Esophagus muscularis mucosa (tissue), 4 donors: Measurements from ENCODE around the gene NFATC2IP.

Source experiments
- EP300 ChIP-seq: sonication (generic); formaldehyde crosslinking; IDR thresholded peaks from one replicate; pipeline ENCODE4 v1.6.1; 2017; ENCODE audit warnings: antibody characterized with exemption
- POLR2A ChIP-seq: fragments of 450-650 bp; IDR thresholded peaks from one replicate; pipeline ENCODE4 v1.6.1; 2017; ENCODE audit warnings: antibody characterized with exemption, moderate library complexity, mild to moderate bottlenecking, low read depth
- TF ChIP-seq, protein P1 (sequence below), 3 experiments: fragments of 200-600 bp in 2 of 3; fragments of 450-650 bp in 1 of 3; sonication (generic) in 2 of 3; IDR thresholded peaks; one replicate each; pipeline ENCODE4 v1.5.1; 2017 to 2019; ENCODE audit warnings: antibody characterized with exemption in 3 of 3, mild to moderate bottlenecking in 2 of 3, moderate library complexity in 1 of 3

DNA sequence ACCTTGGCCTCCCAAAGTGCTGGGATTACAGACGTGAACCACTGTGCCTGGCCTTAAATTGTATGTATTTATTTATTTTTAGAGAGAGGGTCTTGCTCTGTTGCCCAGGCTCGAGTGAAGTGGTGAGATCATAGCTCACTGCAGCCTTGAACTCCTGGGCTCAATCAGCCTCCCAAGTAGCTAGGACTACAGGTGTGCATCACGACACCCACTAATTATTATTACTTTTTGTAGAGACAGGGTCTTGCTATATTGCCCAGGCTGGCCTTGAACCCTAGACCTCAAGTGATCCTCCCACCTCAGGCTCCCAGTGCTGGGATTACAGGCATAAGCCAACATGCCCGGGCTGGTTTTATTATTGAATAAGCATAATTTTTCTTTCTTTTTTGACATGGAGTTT lies 4.1 kb upstream of the NFATC2IP start:
- TF ChIP-seq, protein P1, sequence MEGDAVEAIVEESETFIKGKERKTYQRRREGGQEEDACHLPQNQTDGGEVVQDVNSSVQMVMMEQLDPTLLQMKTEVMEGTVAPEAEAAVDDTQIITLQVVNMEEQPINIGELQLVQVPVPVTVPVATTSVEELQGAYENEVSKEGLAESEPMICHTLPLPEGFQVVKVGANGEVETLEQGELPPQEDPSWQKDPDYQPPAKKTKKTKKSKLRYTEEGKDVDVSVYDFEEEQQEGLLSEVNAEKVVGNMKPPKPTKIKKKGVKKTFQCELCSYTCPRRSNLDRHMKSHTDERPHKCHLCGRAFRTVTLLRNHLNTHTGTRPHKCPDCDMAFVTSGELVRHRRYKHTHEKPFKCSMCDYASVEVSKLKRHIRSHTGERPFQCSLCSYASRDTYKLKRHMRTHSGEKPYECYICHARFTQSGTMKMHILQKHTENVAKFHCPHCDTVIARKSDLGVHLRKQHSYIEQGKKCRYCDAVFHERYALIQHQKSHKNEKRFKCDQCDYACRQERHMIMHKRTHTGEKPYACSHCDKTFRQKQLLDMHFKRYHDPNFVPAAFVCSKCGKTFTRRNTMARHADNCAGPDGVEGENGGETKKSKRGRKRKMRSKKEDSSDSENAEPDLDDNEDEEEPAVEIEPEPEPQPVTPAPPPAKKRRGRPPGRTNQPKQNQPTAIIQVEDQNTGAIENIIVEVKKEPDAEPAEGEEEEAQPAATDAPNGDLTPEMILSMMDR (IDR thresholded peaks at IDR 0.05): no peak
- TF ChIP-seq POLR2A: no peak
- TF ChIP-seq EP300: no peak
